Sigmoid colon (tissue), 7 donors: ENCODE results near the gene CPEB1. TPM values are rescaled to one million over a fixed set of nuclear protein-coding genes. Genes with fewer than 3 reads are reported as not detected.

Experiments
- DNase-seq: peaks from one replicate; pipeline ENCODE4 v3.0.0-alpha.2; 2019
- H3K27ac ChIP-seq, 4 donors: fragments of 200-600 bp; sonication (generic); one replicate each; pipeline ENCODE4 v1.5.1; 2016 to 2019; ENCODE audit warnings: mild to moderate bottlenecking in 1 of 4
- H3K27me3 ChIP-seq, 3 donors: fragments of 200-600 bp; sonication (generic); one replicate each; pipeline ENCODE4 v1.5.1; 2019; ENCODE audit warnings: mild to moderate bottlenecking in 1 of 3
- H3K36me3 ChIP-seq, 4 donors: fragments of 200-600 bp; sonication (generic); one replicate each; pipeline ENCODE4 v1.5.1; 2016 to 2019
- H3K4me1 ChIP-seq, 4 donors: fragments of 200-600 bp; sonication (generic); one replicate each; pipeline ENCODE4 v1.5.1; 2017 to 2019
- H3K4me3 ChIP-seq, 4 donors: fragments of 200-600 bp; sonication (generic); one replicate each; pipeline ENCODE4 v1.5.1; 2017 to 2019; ENCODE audit warnings: mild to moderate bottlenecking in 2 of 4, moderate library complexity in 1 of 4
- H3K9me3 ChIP-seq, 4 donors: fragments of 200-600 bp in 3 of 4; sonication (generic) in 3 of 4; one replicate each; pipeline versions ENCODE4 v1.5.1 to v1.6.1; 2013 to 2019
- EP300 ChIP-seq, 4 donors: sonication (generic); formaldehyde crosslinking; IDR thresholded peaks; one replicate each; pipeline ENCODE4 v1.6.1; 2017; ENCODE audit warnings: antibody characterized with exemption in 4 of 4
- POLR2A ChIP-seq, 2 donors: fragments of 450-650 bp; IDR thresholded peaks; one replicate each; pipeline ENCODE4 v1.6.1; 2016; ENCODE audit warnings: antibody characterized with exemption in 2 of 2, mild to moderate bottlenecking in 2 of 2, moderate library complexity in 2 of 2
- POLR2AphosphoS5 ChIP-seq, 4 donors: sonication (generic); formaldehyde crosslinking; IDR thresholded peaks; one replicate each; pipeline ENCODE4 v1.6.1; 2017; ENCODE audit warnings: antibody characterized with exemption in 4 of 4
- WGBS, 2 donors: extraction: QIAGEN DNeasy Blood & Tissue Kit; methylation state at CpG; one replicate each; pipeline ENCODE4 v1.1.7; 2013; 5-methylcytosine and 5-hydroxymethylcytosine counted together
- intact Hi-C: fragments of 100-400 bp; cut with DNase I; formaldehyde crosslinking; loops from one replicate; pipeline ENCODE4 v1.15.1; 2023
- polyA plus RNA-seq, 3 donors: library from polyadenylated mRNA; stranded (reverse); fragments of 200-250 nt; gene quantifications; one replicate each; pipeline ENCODE4 v1.2.3, GENCODE V29; 2013
- total RNA-seq, 4 donors: library from RNA; depleted of rRNA; stranded (reverse); fragments of >200 nt; gene quantifications; one replicate each; pipeline ENCODE4 v1.1.0, GENCODE V29; 2016
- TF ChIP-seq, protein P1 (sequence below), 4 experiments: fragments of 450-650 bp in 3 of 4; fragments of 200-600 bp in 1 of 4; IDR thresholded peaks; one replicate each; pipeline ENCODE4 v1.5.1; 2016 to 2019; ENCODE audit warnings: antibody characterized with exemption in 4 of 4, mild to moderate bottlenecking in 3 of 4, moderate library complexity in 2 of 4
- donor health status: healthy with polysubstance abuse.
- donor health status: Bipolar disorder and iron deficiency.
- donor health status: healthy.

Gene CPEB1
- total and polyA plus RNA-seq, 7 donors = 1.2 to 13.2 (median 9.7) TPM; not detected in 1

DNA sequence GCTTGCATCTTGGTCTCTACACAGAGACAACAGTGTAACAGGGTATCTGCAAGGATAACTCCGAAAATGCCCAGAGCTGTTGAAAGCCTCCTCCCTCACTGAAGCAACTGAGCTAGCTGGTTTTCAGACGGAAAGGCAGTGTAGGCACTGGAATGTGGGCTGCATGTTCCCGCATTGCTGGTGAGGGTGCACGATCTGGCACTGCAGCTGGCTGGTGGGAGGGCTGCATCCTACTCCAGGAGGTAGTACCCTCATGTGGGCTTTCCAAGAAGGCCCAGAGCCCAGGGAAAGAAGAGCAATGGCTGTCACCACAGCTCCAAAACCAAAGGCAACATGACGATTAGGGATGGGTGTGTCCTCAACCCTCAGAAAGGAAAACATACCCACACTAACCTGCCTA is 78.2 kb downstream of the CPEB1 start:
- Histone ChIP-seq H3K9me3 (no peaks in the 10 kb centered on the region), H3K4me3 (no peak overlapping the region), H3K4me1 (peaks cover 0 to 21% (median 15%) of the 10 kb centered on the region in 4 donors), H3K27me3 (no peaks in the 10 kb centered on the region), H3K27ac (no peak overlapping the region), H3K36me3 (peaks cover 0 to 7% (median 2%) of the 10 kb centered on the region in 4 donors)
- TF ChIP-seq POLR2AphosphoS5 (IDR thresholded peaks at IDR 0.05) = no peak
- TF ChIP-seq EP300 (IDR thresholded peaks at IDR 0.05) = no peak
- no peak for TF ChIP-seq POLR2A (IDR thresholded peaks at IDR 0.05)
- TF ChIP-seq, protein P1, sequence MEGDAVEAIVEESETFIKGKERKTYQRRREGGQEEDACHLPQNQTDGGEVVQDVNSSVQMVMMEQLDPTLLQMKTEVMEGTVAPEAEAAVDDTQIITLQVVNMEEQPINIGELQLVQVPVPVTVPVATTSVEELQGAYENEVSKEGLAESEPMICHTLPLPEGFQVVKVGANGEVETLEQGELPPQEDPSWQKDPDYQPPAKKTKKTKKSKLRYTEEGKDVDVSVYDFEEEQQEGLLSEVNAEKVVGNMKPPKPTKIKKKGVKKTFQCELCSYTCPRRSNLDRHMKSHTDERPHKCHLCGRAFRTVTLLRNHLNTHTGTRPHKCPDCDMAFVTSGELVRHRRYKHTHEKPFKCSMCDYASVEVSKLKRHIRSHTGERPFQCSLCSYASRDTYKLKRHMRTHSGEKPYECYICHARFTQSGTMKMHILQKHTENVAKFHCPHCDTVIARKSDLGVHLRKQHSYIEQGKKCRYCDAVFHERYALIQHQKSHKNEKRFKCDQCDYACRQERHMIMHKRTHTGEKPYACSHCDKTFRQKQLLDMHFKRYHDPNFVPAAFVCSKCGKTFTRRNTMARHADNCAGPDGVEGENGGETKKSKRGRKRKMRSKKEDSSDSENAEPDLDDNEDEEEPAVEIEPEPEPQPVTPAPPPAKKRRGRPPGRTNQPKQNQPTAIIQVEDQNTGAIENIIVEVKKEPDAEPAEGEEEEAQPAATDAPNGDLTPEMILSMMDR (IDR thresholded peaks at IDR 0.05) = no peak
- DNase-seq = no peak
- WGBS, 2 donors = 74 to 82% methylated on average over 5 of the region's 5 CpGs
- intact Hi-C loops = no loop called here

DNA sequence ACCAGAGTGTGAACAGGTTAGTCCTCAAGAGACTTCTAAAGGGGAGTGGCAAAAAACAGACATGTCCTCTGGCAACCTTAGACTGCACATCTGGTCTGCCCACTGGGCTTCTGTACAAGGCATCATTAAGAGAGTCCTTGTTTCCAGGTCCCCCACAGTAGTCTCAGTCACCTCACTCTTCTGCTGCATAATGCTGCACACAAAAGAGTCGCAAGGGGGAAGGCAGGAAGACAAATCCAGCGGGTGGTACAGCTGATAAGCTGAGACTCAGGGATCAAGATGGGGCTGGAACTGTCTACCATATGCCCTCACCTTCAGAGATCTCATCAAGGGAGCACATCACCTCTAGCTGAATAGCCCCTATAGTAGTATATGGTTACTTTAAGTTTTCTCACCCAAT is 79.5 kb downstream of the CPEB1 start:
- WGBS, 2 donors = 86% methylated on average over 2 of the region's 2 CpGs
- no peak for DNase-seq
- Histone ChIP-seq H3K4me1 (peaks cover 0 to 21% (median 15%) of the 10 kb centered on the region in 4 donors), H3K4me3 (no peak overlapping the region), H3K27ac (no peak overlapping the region), H3K9me3 (no peaks in the 10 kb centered on the region), H3K36me3 (peaks cover 0 to 7% (median 2%) of the 10 kb centered on the region in 4 donors), H3K27me3 (no peaks in the 10 kb centered on the region)
- intact Hi-C loops = no loop called here
- TF ChIP-seq POLR2A (IDR thresholded peaks at IDR 0.05) (no peak), EP300 (IDR thresholded peaks at IDR 0.05) (no peak)

DNA sequence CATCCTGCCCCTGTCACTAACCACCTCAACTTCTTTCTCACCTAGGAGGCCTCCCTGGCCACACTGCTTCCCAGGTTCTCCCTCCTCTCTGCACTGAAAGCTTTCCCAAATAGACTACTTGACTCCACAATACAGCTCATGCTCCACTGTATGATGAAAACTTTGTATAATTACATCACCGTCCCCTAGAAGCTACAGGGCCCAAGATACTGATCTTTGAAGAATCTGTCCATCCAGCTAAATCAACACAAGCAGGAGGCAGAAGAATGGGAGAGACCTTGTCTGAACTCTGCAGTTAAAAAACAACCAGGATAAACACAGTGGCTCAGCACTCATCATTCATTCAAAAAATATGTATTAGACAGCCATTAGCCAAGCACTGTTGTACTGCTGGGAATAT is 80.5 kb downstream of the CPEB1 start:
- peaks cover 0 to 12% (median 10%) of the 10 kb centered on the region in 4 donors for H3K4me1 ChIP-seq
- no peak overlapping the region for H3K4me3 ChIP-seq
- H3K36me3 ChIP-seq = peaks cover 0 to 7% (median 2%) of the 10 kb centered on the region in 4 donors
- H3K27me3 ChIP-seq = no peaks in the 10 kb centered on the region
- no peak overlapping the region for H3K27ac ChIP-seq
- WGBS, 2 donors = 67 to 81% methylated on average over 1 of the region's 1 CpG
- no peaks in the 10 kb centered on the region for H3K9me3 ChIP-seq
- no peak for DNase-seq
- intact Hi-C loops = no loop called here
- TF ChIP-seq, protein P1 (IDR thresholded peaks at IDR 0.05) = no peak
- no peak for TF ChIP-seq EP300 (IDR thresholded peaks at IDR 0.05)
- no peak for TF ChIP-seq POLR2AphosphoS5 (IDR thresholded peaks at IDR 0.05)
- no peak for TF ChIP-seq POLR2A (IDR thresholded peaks at IDR 0.05)

DNA sequence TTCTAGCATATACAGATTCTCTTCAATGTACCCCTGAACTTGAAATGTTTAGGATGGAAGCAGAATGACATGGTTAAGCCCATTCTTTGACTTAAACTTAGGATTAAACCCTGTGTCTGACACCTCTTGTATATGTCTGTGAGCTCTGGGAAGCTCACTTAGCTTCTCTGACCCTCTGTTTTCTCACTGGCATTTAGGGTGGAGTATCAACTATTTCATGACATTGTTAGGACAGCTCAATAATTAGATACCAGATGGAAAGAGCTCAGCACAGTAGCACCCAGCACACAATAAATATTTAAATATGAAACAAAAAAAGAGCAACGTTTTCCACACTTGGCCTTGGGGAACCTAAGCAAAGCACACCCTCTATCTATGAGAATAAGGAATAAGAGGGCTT is 88.7 kb downstream of the CPEB1 start:
- no peaks in the 10 kb centered on the region for H3K9me3 ChIP-seq
- no peak overlapping the region for H3K4me3 ChIP-seq
- no peak overlapping the region for H3K27ac ChIP-seq
- no peak for TF ChIP-seq POLR2AphosphoS5 (IDR thresholded peaks at IDR 0.05)
- TF ChIP-seq POLR2A (IDR thresholded peaks at IDR 0.05) = no peak
- TF ChIP-seq, protein P1 (IDR thresholded peaks at IDR 0.05) = no peak
- no peak for TF ChIP-seq EP300 (IDR thresholded peaks at IDR 0.05)
- peaks cover 0 to 11% (median 0%) of the 10 kb centered on the region in 4 donors for H3K36me3 ChIP-seq
- no peaks in the 10 kb centered on the region for H3K4me1 ChIP-seq
- intact Hi-C loops = no loop called here
- 22 to 52% methylated on average over 1 of the region's 1 CpG for WGBS, 2 donors
- no peak for DNase-seq
- no peaks in the 10 kb centered on the region for H3K27me3 ChIP-seq

DNA sequence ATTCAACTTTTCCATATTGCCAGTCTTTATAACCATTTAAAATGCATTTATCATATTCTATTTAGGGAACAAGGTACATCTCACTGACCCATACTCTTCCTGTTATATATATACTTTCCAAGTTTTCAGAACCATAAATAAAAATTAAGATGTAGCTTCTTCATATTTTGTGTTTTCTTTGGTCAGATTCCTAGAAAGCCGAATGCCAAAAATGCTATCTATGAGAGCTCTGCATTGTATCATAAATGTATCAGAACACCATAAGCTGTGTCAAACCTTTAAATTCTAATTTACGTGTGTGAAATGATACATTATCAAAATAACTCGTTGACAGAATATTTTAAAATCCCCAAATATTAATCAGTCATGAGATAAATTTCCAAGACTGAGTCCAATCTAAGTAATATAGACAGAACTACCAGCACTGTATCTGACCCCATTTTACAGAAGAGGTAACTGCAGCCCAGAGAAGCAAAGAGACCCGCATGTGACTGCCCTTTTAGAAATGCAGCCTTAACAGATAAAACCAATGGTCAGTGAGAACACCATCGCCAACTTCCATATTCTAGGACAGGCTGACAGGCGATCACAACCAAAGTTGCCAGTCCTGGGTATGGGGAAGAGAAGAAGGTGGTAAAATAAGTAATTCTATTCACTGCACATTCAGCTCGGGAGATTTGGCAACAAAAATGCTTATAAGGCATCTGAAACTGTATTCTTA is 90.7 kb downstream of the CPEB1 start:
- Histone ChIP-seq H3K27me3 (no peaks in the 10 kb centered on the region), H3K9me3 (no peaks in the 10 kb centered on the region), H3K4me1 (no peaks in the 10 kb centered on the region), H3K36me3 (peaks cover 0 to 31% (median 5%) of the 10 kb centered on the region in 4 donors), H3K4me3 (no peak overlapping the region), H3K27ac (no peak overlapping the region)
- intact Hi-C loops = no loop called here
- no peak for TF ChIP-seq POLR2A (IDR thresholded peaks at IDR 0.05)
- TF ChIP-seq EP300 (IDR thresholded peaks at IDR 0.05) = no peak
- TF ChIP-seq, protein P1 (IDR thresholded peaks at IDR 0.05) = no peak
- TF ChIP-seq POLR2AphosphoS5 (IDR thresholded peaks at IDR 0.05) = no peak
- no peak for DNase-seq
- WGBS, 2 donors = 83 to 88% methylated on average over 7 of the region's 7 CpGs
